Astrocyte (in vitro differentiated cells and primary cell): ENCODE results near the gene MYO7B. TPM values are rescaled to one million over a fixed set of nuclear protein-coding genes. Genes with fewer than 3 reads are reported as not detected.

Experiments used
- DNase-seq: peaks from one replicate; pipeline ENCODE4 v3.0.0-alpha.2; 2010; ENCODE audit warnings: low read depth
- FAIRE-seq: peaks from 2 replicates; lab custom pipeline; 2011; peaks lifted over from hg19 to GRCh38; lab: Jason Lieb, UNC
- H2AFZ ChIP-seq: 2 replicates; pipeline ENCODE4 v1.6.0; 2012; ENCODE audit warnings: low read depth, low read length, inconsistent platforms
- H3K27ac ChIP-seq: 2 replicates; pipeline ENCODE4 v1.5.1; 2011; ENCODE audit warnings: low read depth, low read length, inconsistent platforms
- H3K27me3 ChIP-seq: 2 replicates; pipeline ENCODE4 v1.6.0; 2011; ENCODE audit warnings: low read length, inconsistent platforms; ENCODE audit not compliant: insufficient read depth
- H3K36me3 ChIP-seq: 2 replicates; pipeline ENCODE4 v1.5.1; 2011; ENCODE audit warnings: low read length, inconsistent platforms; ENCODE audit not compliant: insufficient read depth
- H3K4me1 ChIP-seq: 2 replicates; pipeline ENCODE4 v1.5.1; 2011; ENCODE audit warnings: low read length, inconsistent platforms; ENCODE audit not compliant: insufficient read depth
- H3K4me2 ChIP-seq: 2 replicates; pipeline ENCODE4 v1.6.0; 2012; ENCODE audit warnings: low read length, inconsistent platforms
- H3K4me3 ChIP-seq: 2 replicates; pipeline ENCODE4 v1.5.1; 2011; ENCODE audit warnings: low read depth, mild to moderate bottlenecking, low read length, inconsistent platforms; ENCODE audit not compliant: insufficient read depth
- H3K79me2 ChIP-seq: 2 replicates; pipeline ENCODE4 v1.6.0; 2012; ENCODE audit warnings: mild to moderate bottlenecking, low read length, inconsistent platforms; ENCODE audit not compliant: insufficient read depth
- H3K9ac ChIP-seq: 2 replicates; pipeline ENCODE4 v1.6.0; 2012; ENCODE audit warnings: mild to moderate bottlenecking, low read length, inconsistent platforms
- H3K9me3 ChIP-seq: 2 replicates; pipeline ENCODE4 v1.5.1; 2012; ENCODE audit warnings: low read depth, mild to moderate bottlenecking, low read length, inconsistent platforms; ENCODE audit not compliant: insufficient read depth
- H4K20me1 ChIP-seq: 2 replicates; pipeline ENCODE4 v1.6.0; 2012; ENCODE audit warnings: low read length, inconsistent platforms; ENCODE audit not compliant: insufficient read depth
- H3K27ac Mint-ChIP-seq: one replicate; pipeline ENCODE4 v1.8.0; 2021; ENCODE audit warnings: mild to moderate bottlenecking, mixed read lengths; ENCODE audit not compliant: unreplicated experiment
- H3K27me3 Mint-ChIP-seq: one replicate; pipeline ENCODE4 v1.8.0; 2021; ENCODE audit warnings: low read depth, mixed read lengths; ENCODE audit not compliant: unreplicated experiment
- H3K36me3 Mint-ChIP-seq: one replicate; pipeline ENCODE4 v1.8.0; 2021; ENCODE audit warnings: low read depth, mixed read lengths; ENCODE audit not compliant: unreplicated experiment
- H3K4me1 Mint-ChIP-seq: one replicate; pipeline ENCODE4 v1.8.0; 2021; ENCODE audit warnings: low read depth, mixed read lengths; ENCODE audit not compliant: unreplicated experiment
- H3K4me3 Mint-ChIP-seq: one replicate; pipeline ENCODE4 v1.8.0; 2021; ENCODE audit warnings: mild to moderate bottlenecking, moderate library complexity, mixed read lengths; ENCODE audit not compliant: unreplicated experiment
- H3K9me3 Mint-ChIP-seq: one replicate; pipeline ENCODE4 v1.8.0; 2021; ENCODE audit warnings: mild to moderate bottlenecking, mixed read lengths; ENCODE audit not compliant: unreplicated experiment
- CTCF ChIP-seq: IDR thresholded peaks from 2 replicates; pipeline ENCODE4 v1.5.1; 2011; ENCODE audit warnings: low read depth, mild to moderate bottlenecking, inconsistent platforms, low read length, moderate library complexity; ENCODE audit not compliant: insufficient read depth
- EZH2 ChIP-seq: IDR thresholded peaks from 2 replicates; pipeline ENCODE4 v1.6.1; 2012; ENCODE audit warnings: mild to moderate bottlenecking, low read length, inconsistent platforms; ENCODE audit not compliant: insufficient read depth
- total RNA-seq: library from RNA; stranded (reverse); gene quantifications from 2 replicates; pipeline ENCODE4 v1.2.1, GENCODE V29; 2021

MYO7B gene
- total RNA-seq, 1 donor from 2014 or later, result 0.77 TPM

- Histone ChIP-seq H2AFZ (no peak overlapping the region), H4K20me1 (no peaks in the 10 kb centered on the region), H3K9me3 (no peaks in the 10 kb centered on the region), H3K9ac (no peak overlapping the region), H3K79me2 (no peaks in the 10 kb centered on the region), H3K36me3 (no peaks in the 10 kb centered on the region), H3K27ac (no peak overlapping the region), H3K4me1 (peaks cover 17% of the 10 kb centered on the region), H3K4me2 (no peak overlapping the region), H3K27me3 (no peaks in the 10 kb centered on the region), H3K4me3 (no peak overlapping the region)
- Mint-ChIP-seq H3K4me1 (peaks cover 25% of the 10 kb centered on the region), H3K27me3 (peaks cover 2% of the 10 kb centered on the region), H3K36me3 (peaks cover 22% of the 10 kb centered on the region), H3K4me3 (no peak overlapping the region), H3K27ac (no peak overlapping the region), H3K9me3 (no peaks in the 10 kb centered on the region)
- FAIRE-seq, result no peak
- no peak for DNase-seq
- TF ChIP-seq CTCF, result no peak
- TF ChIP-seq EZH2, result no peak
Measured at GRCh38 chr2:127650041-127650784, 114.7 kb downstream of the MYO7B start.

GRCh38 chr2:127650785-127651380, 115.4 kb downstream of the MYO7B start:
- Mint-ChIP-seq H3K4me3 (no peak overlapping the region), H3K9me3 (no peaks in the 10 kb centered on the region), H3K36me3 (peaks cover 22% of the 10 kb centered on the region), H3K4me1 (peaks cover 23% of the 10 kb centered on the region), H3K27me3 (peaks cover 2% of the 10 kb centered on the region), H3K27ac (no peak overlapping the region)
- no peak overlapping the region for H3K9ac ChIP-seq
- H3K27ac ChIP-seq, result no peak overlapping the region
- no peak overlapping the region for H2AFZ ChIP-seq
- FAIRE-seq (no peak), DNase-seq (peak; percentile 42)
- no peaks in the 10 kb centered on the region for H3K36me3 ChIP-seq
- H3K79me2 ChIP-seq, result no peaks in the 10 kb centered on the region
- no peak overlapping the region for H3K4me2 ChIP-seq
- peaks cover 17% of the 10 kb centered on the region for H3K4me1 ChIP-seq
- no peaks in the 10 kb centered on the region for H4K20me1 ChIP-seq
- TF ChIP-seq EZH2 (no peak), CTCF (no peak)
- no peak overlapping the region for H3K4me3 ChIP-seq
- H3K9me3 ChIP-seq, result no peaks in the 10 kb centered on the region
- H3K27me3 ChIP-seq, result no peaks in the 10 kb centered on the region

GRCh38 chr2:127651381-127651809, 115.9 kb downstream of the MYO7B start:
- peaks cover 20% of the 10 kb centered on the region for H3K4me1 Mint-ChIP-seq
- no peak overlapping the region for H3K4me3 Mint-ChIP-seq
- Histone ChIP-seq H3K79me2 (no peaks in the 10 kb centered on the region), H4K20me1 (no peaks in the 10 kb centered on the region), H3K9me3 (no peaks in the 10 kb centered on the region), H2AFZ (no peak overlapping the region), H3K4me3 (no peak overlapping the region), H3K27ac (no peak overlapping the region), H3K27me3 (no peaks in the 10 kb centered on the region), H3K4me2 (no peak overlapping the region), H3K36me3 (no peaks in the 10 kb centered on the region), H3K9ac (no peak overlapping the region), H3K4me1 (peaks cover 14% of the 10 kb centered on the region)
- H3K9me3 Mint-ChIP-seq, result no peaks in the 10 kb centered on the region
- FAIRE-seq, result no peak
- H3K27ac Mint-ChIP-seq, result no peak overlapping the region
- DNase-seq, result no peak
- H3K36me3 Mint-ChIP-seq, result peaks cover 22% of the 10 kb centered on the region
- no peak for TF ChIP-seq EZH2
- no peak for TF ChIP-seq CTCF
- peaks cover 2% of the 10 kb centered on the region for H3K27me3 Mint-ChIP-seq
